IgD-negative memory B cell (primary cell): ENCODE measurements around the gene PRODH. TPM values are rescaled to one million over a fixed set of nuclear protein-coding genes. Genes with fewer than 3 reads are reported as not detected.
"Not testable (repeated sequence)": the region's sequence is repeated elsewhere in the genome, so short reads cannot be mapped to it uniquely, and the experiment has no call there.

ENCODE experiments used
- H3K27ac Mint-ChIP-seq, 3 donors: one replicate each; pipeline ENCODE4 v1.8.0; 2020 to 2022; ENCODE audit warnings: mild to moderate bottlenecking in 3 of 3, mixed read lengths in 3 of 3, moderate library complexity in 1 of 3
- H3K27me3 Mint-ChIP-seq: one replicate; pipeline ENCODE4 v1.8.0; 2021; ENCODE audit warnings: mixed read lengths
- H3K36me3 Mint-ChIP-seq: one replicate; pipeline ENCODE4 v1.8.0; 2020; ENCODE audit warnings: mild to moderate bottlenecking, mixed read lengths
- H3K4me1 Mint-ChIP-seq, 3 donors: one replicate each; pipeline ENCODE4 v1.8.0; 2020 to 2022; ENCODE audit warnings: mixed read lengths in 3 of 3, mild to moderate bottlenecking in 1 of 3
- H3K4me3 Mint-ChIP-seq, 4 donors: one replicate each; pipeline ENCODE4 v1.8.0; 2020 to 2022; ENCODE audit warnings: mild to moderate bottlenecking in 4 of 4, mixed read lengths in 4 of 4, moderate library complexity in 3 of 4
- H3K9me3 Mint-ChIP-seq, 3 donors: one replicate each; pipeline ENCODE4 v1.8.0; 2020 to 2021; ENCODE audit warnings: mixed read lengths in 3 of 3, mild to moderate bottlenecking in 1 of 3
- polyA plus RNA-seq: library from polyadenylated mRNA; unstranded; fragments of 300-500 nt; fragmentation: Illumina TruSeq; gene quantifications from one replicate; pipeline ENCODE4 v1.2.3, GENCODE V29; 2021

The PRODH gene
- polyA plus RNA-seq, 1 donor from 2014 or later = not detected

DNA sequence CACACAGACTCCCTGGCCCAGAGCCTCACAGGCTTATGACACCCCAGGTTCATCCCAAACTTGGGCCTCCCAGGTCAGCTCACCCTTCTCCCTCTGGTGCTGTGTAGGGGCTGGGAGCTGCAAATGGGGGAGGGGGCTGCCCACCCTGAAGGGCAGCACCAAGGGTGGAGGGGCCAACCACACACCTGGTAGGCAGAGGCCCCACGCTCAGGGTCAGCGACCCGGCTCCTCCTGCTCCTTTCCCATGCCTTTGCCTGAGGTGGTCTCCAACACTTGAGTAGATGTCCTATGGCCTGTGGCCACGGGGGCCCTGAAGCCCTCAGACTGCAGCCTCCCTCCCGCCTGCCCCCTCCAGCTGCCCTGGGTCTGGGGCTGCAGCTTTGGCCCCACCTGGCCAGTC is 26.5 kb downstream of the PRODH start:
- H3K9me3 Mint-ChIP-seq = no peaks in the 10 kb centered on the region
- H3K36me3 Mint-ChIP-seq = no peaks in the 10 kb centered on the region
- no peak overlapping the region for H3K4me3 Mint-ChIP-seq
- no peaks in the 10 kb centered on the region for H3K27me3 Mint-ChIP-seq
- no peaks in the 10 kb centered on the region for H3K4me1 Mint-ChIP-seq
- no peak overlapping the region for H3K27ac Mint-ChIP-seq

DNA sequence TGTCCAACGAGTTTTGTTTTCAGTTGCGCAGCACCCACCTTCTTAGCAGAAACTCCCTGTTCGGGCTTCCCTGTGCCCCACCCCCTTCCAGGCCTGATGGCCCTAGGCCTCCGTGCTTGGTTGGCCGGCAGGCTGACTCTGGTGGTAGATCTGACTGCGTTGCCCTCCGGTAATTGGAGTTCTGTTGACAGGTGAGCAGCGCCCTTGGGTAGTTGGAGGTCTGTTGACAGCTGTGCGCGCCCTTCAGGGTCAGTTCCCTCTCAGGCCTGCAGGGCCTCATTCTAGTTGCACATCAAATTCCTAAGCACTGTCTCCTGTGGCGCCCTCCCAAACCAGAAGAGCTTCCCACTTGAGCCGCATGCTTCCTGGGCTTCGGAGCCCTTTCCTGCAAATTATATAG is 29.2 kb downstream of the PRODH start:
- Mint-ChIP-seq H3K27me3 (no peaks in the 10 kb centered on the region), H3K4me3 (no peak overlapping the region), H3K9me3 (no peaks in the 10 kb centered on the region), H3K36me3 (no peaks in the 10 kb centered on the region), H3K27ac (no peak overlapping the region), H3K4me1 (no peaks in the 10 kb centered on the region)

- H3K27ac Mint-ChIP-seq, H3K27me3 Mint-ChIP-seq, H3K4me3 Mint-ChIP-seq, H3K9me3 Mint-ChIP-seq, H3K36me3 Mint-ChIP-seq, H3K4me1 Mint-ChIP-seq: not testable (repeated sequence)
These were observed 29.7 kb downstream of the PRODH start for GRCh38 chr22:18906410-18906745.

- Mint-ChIP-seq H3K27ac (no peak within 1 kb of the TSS), H3K9me3 (no peaks in the 10 kb centered on the region), H3K4me1 (no peaks in the 10 kb centered on the region), H3K4me3 (no peak within 1 kb of the TSS), H3K36me3 (no peaks in the 10 kb centered on the region), H3K27me3 (no peaks in the 10 kb centered on the region)
These were observed 30.3 kb downstream of the PRODH start, which contains the start of gene DGCR6 for GRCh38 chr22:18905540-18906409. DGCR6 (plus strand) TSS chr22:18906320; CDS start chr22:18906375, 55 bp downstream.

GRCh38 chr22:18896037-18896657 is 39.9 kb downstream of the PRODH start:
- H3K4me1 Mint-ChIP-seq, H3K27ac Mint-ChIP-seq, H3K4me3 Mint-ChIP-seq, H3K27me3 Mint-ChIP-seq, H3K36me3 Mint-ChIP-seq, H3K9me3 Mint-ChIP-seq: not testable (repeated sequence)

DNA sequence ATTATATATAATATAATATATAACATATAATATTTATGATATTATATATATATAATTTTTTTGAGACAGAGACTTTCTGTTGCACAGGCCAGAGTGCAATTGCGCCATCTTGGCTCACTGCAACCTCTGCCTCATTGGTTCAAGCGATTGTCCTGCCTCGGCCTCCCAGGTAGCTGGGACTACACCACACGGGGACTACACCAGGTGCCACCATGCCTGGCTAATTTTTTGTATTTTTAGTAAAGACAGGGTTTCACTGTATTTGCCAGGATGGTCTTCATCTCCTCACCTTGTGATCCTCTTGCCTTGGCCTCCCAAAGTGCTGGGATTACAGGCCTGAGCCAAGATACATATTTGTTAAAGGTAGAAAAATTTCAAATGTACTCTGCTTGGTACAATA is 42.3 kb downstream of the PRODH start:
- not testable (repeated sequence) for H3K27ac Mint-ChIP-seq, H3K9me3 Mint-ChIP-seq, H3K4me3 Mint-ChIP-seq, H3K36me3 Mint-ChIP-seq, H3K27me3 Mint-ChIP-seq, H3K4me1 Mint-ChIP-seq

- H3K27ac Mint-ChIP-seq, H3K4me3 Mint-ChIP-seq, H3K27me3 Mint-ChIP-seq, H3K4me1 Mint-ChIP-seq, H3K9me3 Mint-ChIP-seq, H3K36me3 Mint-ChIP-seq: not testable (repeated sequence)
These were observed 45.4 kb downstream of the PRODH start for GRCh38 chr22:18890510-18891192.

- H3K4me1 Mint-ChIP-seq = no peaks in the 10 kb centered on the region
- H3K9me3 Mint-ChIP-seq = no peaks in the 10 kb centered on the region
- H3K36me3 Mint-ChIP-seq = no peaks in the 10 kb centered on the region
These were observed 48.0 kb downstream of the PRODH start for GRCh38 chr22:18888115-18888514.

GRCh38 chr22:18884465-18884864 is 51.6 kb downstream of the PRODH start:
- not testable (repeated sequence) for H3K4me3 Mint-ChIP-seq, H3K9me3 Mint-ChIP-seq, H3K4me1 Mint-ChIP-seq, H3K27me3 Mint-ChIP-seq, H3K27ac Mint-ChIP-seq, H3K36me3 Mint-ChIP-seq

More at GRCh38 chr22:18888115-18888514, 48.0 kb downstream of the PRODH start:
- no peak overlapping the region for H3K4me3 Mint-ChIP-seq
- no peaks in the 10 kb centered on the region for H3K27me3 Mint-ChIP-seq
- no peak overlapping the region for H3K27ac Mint-ChIP-seq

DNA sequence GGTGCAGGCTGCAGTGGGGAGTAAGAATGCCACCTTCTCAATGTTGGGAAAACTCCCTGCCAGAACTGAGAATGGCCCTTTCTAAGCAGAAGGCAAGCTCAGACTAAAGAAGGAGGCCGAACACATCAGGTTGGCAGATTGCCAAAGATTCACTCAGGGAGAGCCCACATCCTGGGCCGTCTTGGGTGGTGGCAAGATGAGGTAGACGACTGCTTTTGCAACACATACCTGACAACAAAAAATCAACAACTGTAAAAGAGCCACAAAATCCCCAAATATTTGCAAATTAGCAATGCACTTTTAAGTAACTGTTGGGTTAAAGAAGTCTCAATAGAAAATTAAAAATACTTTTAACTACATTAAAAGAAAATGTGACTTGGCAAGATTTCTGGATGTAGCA is 54.8 kb downstream of the PRODH start:
- not testable (repeated sequence) for H3K4me1 Mint-ChIP-seq, H3K27ac Mint-ChIP-seq, H3K36me3 Mint-ChIP-seq, H3K4me3 Mint-ChIP-seq, H3K27me3 Mint-ChIP-seq, H3K9me3 Mint-ChIP-seq

Other genes starting within 250 kb of the PRODH start
- gene DGCR6, start 30.0 kb downstream of the PRODH start, polyA plus RNA-seq = 0.25 TPM
- 29.1 TPM for gene DGCR2, start 186.1 kb upstream of the PRODH start, polyA plus RNA-seq
- not detected for gene TSSK2, start 195.0 kb upstream of the PRODH start, polyA plus RNA-seq
- gene ESS2, start 208.4 kb upstream of the PRODH start, polyA plus RNA-seq = 12.5 TPM
- gene GSC2, start 214.0 kb upstream of the PRODH start, polyA plus RNA-seq = not detected
- gene SLC25A1, start 242.4 kb upstream of the PRODH start, polyA plus RNA-seq = 113 TPM